Measurements from ENCODE around the gene ENO4.

DNA sequence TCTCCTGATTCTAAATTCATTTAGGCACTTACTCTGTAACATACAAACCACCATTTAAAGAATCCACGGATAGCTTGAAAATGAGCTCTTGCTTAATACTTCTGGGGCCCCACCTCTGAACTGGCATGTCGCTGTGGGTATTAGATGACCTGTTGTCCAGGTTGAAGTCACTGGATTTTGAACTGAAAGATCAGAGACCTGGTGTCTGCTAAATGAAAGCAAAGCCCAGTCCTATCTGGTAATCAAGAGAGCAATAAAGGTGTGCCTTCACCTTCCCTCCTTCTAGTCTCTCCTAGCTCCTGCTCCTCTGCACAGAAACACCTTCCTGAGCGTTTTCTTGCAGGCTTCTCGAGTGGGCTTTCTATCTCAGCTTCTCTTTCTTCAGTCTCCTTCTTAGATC is 4.4 kb downstream of the ENO4 start:
- TF ChIP-seq, protein P1, sequence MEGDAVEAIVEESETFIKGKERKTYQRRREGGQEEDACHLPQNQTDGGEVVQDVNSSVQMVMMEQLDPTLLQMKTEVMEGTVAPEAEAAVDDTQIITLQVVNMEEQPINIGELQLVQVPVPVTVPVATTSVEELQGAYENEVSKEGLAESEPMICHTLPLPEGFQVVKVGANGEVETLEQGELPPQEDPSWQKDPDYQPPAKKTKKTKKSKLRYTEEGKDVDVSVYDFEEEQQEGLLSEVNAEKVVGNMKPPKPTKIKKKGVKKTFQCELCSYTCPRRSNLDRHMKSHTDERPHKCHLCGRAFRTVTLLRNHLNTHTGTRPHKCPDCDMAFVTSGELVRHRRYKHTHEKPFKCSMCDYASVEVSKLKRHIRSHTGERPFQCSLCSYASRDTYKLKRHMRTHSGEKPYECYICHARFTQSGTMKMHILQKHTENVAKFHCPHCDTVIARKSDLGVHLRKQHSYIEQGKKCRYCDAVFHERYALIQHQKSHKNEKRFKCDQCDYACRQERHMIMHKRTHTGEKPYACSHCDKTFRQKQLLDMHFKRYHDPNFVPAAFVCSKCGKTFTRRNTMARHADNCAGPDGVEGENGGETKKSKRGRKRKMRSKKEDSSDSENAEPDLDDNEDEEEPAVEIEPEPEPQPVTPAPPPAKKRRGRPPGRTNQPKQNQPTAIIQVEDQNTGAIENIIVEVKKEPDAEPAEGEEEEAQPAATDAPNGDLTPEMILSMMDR (IDR thresholded peaks at IDR 0.05): no peak
- TF ChIP-seq POLR2A (IDR thresholded peaks at IDR 0.05) (no peak), EP300 (IDR thresholded peaks at IDR 0.05) (no peak)

Data from ovary (tissue), 3 donors.